Right hindlimb (tissue), 1 donor: ENCODE data around the gene MAX.
"Not testable (repeated sequence)": the region's sequence is repeated elsewhere in the genome, so short reads cannot be mapped to it uniquely, and the experiment has no call there.

ENCODE experiments used
- DNase-seq: peaks from one replicate; pipeline ENCODE4 v3.0.0-alpha.2; 2018

The MAX gene

GRCh38 chr14:65032319-65032718 is 70.0 kb downstream of the MAX start:
- no peak for DNase-seq

GRCh38 chr14:65031321-65031720 is 71.0 kb downstream of the MAX start:
- DNase-seq = not testable (repeated sequence)

- DNase-seq = no peak
Measured at GRCh38 chr14:65028937-65029336, 73.4 kb downstream of the MAX start.

- DNase-seq = no peak
Measured at GRCh38 chr14:65027127-65027799, 75.1 kb downstream of the MAX start.

GRCh38 chr14:65026526-65026925 is 75.8 kb downstream of the MAX start:
- no peak for DNase-seq

GRCh38 chr14:65025818-65026217 is 76.5 kb downstream of the MAX start:
- no peak for DNase-seq
